IMR-90 (cell line): ENCODE results near the gene CEP128. TPM values are rescaled to one million over a fixed set of nuclear protein-coding genes. Genes with fewer than 3 reads are reported as not detected.

Source experiments
- ATAC-seq: fragments of 200-7000 bp; cut with Tn5 transposase; 2 replicates; pipeline ENCODE4 v1.9.1; 2020; ENCODE audit warnings: low read depth, mild to moderate bottlenecking, moderate library complexity
- BruUV-seq: library from RNA; stranded (reverse); fragments of 400-500 nt; replicated peaks from 2 replicates; lab custom pipeline; 2021; lab: Mats Ljungman, UMichigan
- CTCF ChIA-PET: fragments of 300-600 bp; formaldehyde crosslinking; extraction: SDS; loops from one replicate; lab custom pipeline; 2021; ENCODE audit warnings: antibody characterized with exemption; lab: Yijun Ruan, JAX
- POLR2A ChIA-PET: fragments of 300-600 bp; sonication (Branson Sonifier 250); formaldehyde crosslinking; loops from one replicate; lab custom pipeline; 2022; ENCODE audit warnings: antibody characterized with exemption; ENCODE audit not compliant: unreplicated experiment; lab: Charles Lee
- DNase-seq: peaks from one replicate; pipeline ENCODE4 v3.0.0; 2013
- H2AFZ ChIP-seq: replicated peaks from 2 replicates; pipeline ENCODE3; 2013; ENCODE audit warnings: low read length, mild to moderate bottlenecking; ENCODE audit not compliant: poor library complexity
- H2AK5ac ChIP-seq: 2 replicates; pipeline ENCODE4 v1.6.1; 2013; ENCODE audit warnings: low read depth, low read length, inconsistent platforms
- H2AK9ac ChIP-seq: replicated peaks from 2 replicates; pipeline ENCODE3; 2013; ENCODE audit warnings: mild to moderate bottlenecking, low read depth, low read length, moderate library complexity; ENCODE audit not compliant: poor library complexity
- H2BK120ac ChIP-seq: 2 replicates; pipeline ENCODE4 v1.6.1; 2013; ENCODE audit warnings: low read depth, low read length, inconsistent platforms
- H2BK15ac ChIP-seq: 3 replicates; pipeline ENCODE4 v1.6.1; 2013; ENCODE audit warnings: low read depth, low read length, inconsistent platforms
- H2BK20ac ChIP-seq: 2 replicates; pipeline ENCODE4 v1.6.1; 2013; ENCODE audit warnings: low read depth, mild to moderate bottlenecking, inconsistent platforms, low read length, moderate library complexity
- H2BK5ac ChIP-seq: 2 replicates; pipeline ENCODE4 v1.6.1; 2013; ENCODE audit warnings: mild to moderate bottlenecking, low read depth, low read length, inconsistent platforms; ENCODE audit not compliant: poor library complexity, severe bottlenecking
- H3K14ac ChIP-seq: replicated peaks from 2 replicates; pipeline ENCODE4 v1.6.1; 2013; ENCODE audit warnings: low read depth, low read length, inconsistent platforms
- H3K18ac ChIP-seq: 2 replicates; pipeline ENCODE4 v1.6.1; 2013; ENCODE audit warnings: low read depth, low read length, control low read depth
- H3K23ac ChIP-seq: 2 replicates; pipeline ENCODE4 v1.6.1; 2013; ENCODE audit warnings: low read depth, low read length, inconsistent platforms
- H3K27ac ChIP-seq: 2 replicates; pipeline ENCODE4 v1.5.1; 2013; ENCODE audit warnings: mild to moderate bottlenecking, control low read depth, low read length; ENCODE audit not compliant: insufficient read depth
- H3K27me3 ChIP-seq: 2 replicates; pipeline ENCODE4 v1.6.1; 2013; ENCODE audit warnings: low read length; ENCODE audit not compliant: control insufficient read depth, insufficient read depth
- H3K36me3 ChIP-seq: 2 replicates; pipeline ENCODE4 v1.6.1; 2013; ENCODE audit warnings: low read length, mixed read lengths; ENCODE audit not compliant: control insufficient read depth, insufficient read depth
- H3K4ac ChIP-seq: 2 replicates; pipeline ENCODE4 v1.6.1; 2013; ENCODE audit warnings: low read depth, low read length, inconsistent platforms
- H3K4me1 ChIP-seq: 2 replicates; pipeline ENCODE4 v1.6.1; 2013; ENCODE audit warnings: low read length, mixed read lengths; ENCODE audit not compliant: control insufficient read depth, insufficient read depth
- H3K4me2 ChIP-seq: 2 replicates; pipeline ENCODE4 v1.6.1; 2013; ENCODE audit warnings: low read depth, mild to moderate bottlenecking, control low read depth, low read length, moderate library complexity
- H3K4me3 ChIP-seq: 2 replicates; pipeline ENCODE4 v1.5.1; 2013; ENCODE audit warnings: low read depth, mild to moderate bottlenecking, control low read depth, low read length, moderate library complexity; ENCODE audit not compliant: insufficient read depth
- H3K56ac ChIP-seq: 2 replicates; pipeline ENCODE4 v1.6.1; 2013; ENCODE audit warnings: low read length, inconsistent platforms; ENCODE audit not compliant: insufficient read depth; ENCODE audit errors: extremely low read depth
- H3K79me1 ChIP-seq, 2 experiments: 2 replicates each; pipeline ENCODE4 v1.6.1; 2013; ENCODE audit warnings: low read length in 2 of 2, inconsistent platforms in 1 of 2, low read depth in 1 of 2
- H3K9ac ChIP-seq: 2 replicates; pipeline ENCODE4 v1.6.1; 2013; ENCODE audit warnings: low read depth, low read length, control low read depth
- H3K9me1 ChIP-seq: 2 replicates; pipeline ENCODE4 v1.6.1; 2013; ENCODE audit warnings: low read length, inconsistent platforms; ENCODE audit not compliant: insufficient read depth
- H3K9me3 ChIP-seq: 2 replicates; pipeline ENCODE4 v1.6.1; 2013; ENCODE audit warnings: low read length; ENCODE audit not compliant: control insufficient read depth, insufficient read depth
- H4K20me1 ChIP-seq: 2 replicates; pipeline ENCODE4 v1.6.1; 2013; ENCODE audit warnings: low read length, inconsistent platforms; ENCODE audit not compliant: insufficient read depth
- H4K5ac ChIP-seq: 2 replicates; pipeline ENCODE4 v1.6.1; 2013; ENCODE audit warnings: mild to moderate bottlenecking, low read depth, low read length, control low read depth
- H4K8ac ChIP-seq, 2 experiments: 2 replicates each; pipeline ENCODE4 v1.6.1; 2013; ENCODE audit warnings: low read depth in 2 of 2, low read length in 2 of 2, control low read depth in 1 of 2, inconsistent platforms in 1 of 2
- H4K91ac ChIP-seq: 2 replicates; pipeline ENCODE4 v1.6.1; 2013; ENCODE audit warnings: low read depth, low read length, inconsistent platforms; ENCODE audit not compliant: insufficient read depth
- CHD1 ChIP-seq: IDR thresholded peaks from 2 replicates; pipeline ENCODE4 v1.6.1; 2012; ENCODE audit warnings: low read depth, low read length, improper control_type of control experiment
- FOS ChIP-seq: fragments of 150-350 bp; IDR thresholded peaks from 2 replicates; pipeline ENCODE4 v1.6.1; 2016; ENCODE audit warnings: low read depth, low read length
- MXI1 ChIP-seq: IDR thresholded peaks from 2 replicates; pipeline ENCODE4 v1.6.1; 2012; ENCODE audit warnings: low read depth, mild to moderate bottlenecking, low read length, moderate library complexity, borderline replicate concordance
- NFE2L2 ChIP-seq: fragments of 150-350 bp; IDR thresholded peaks from 2 replicates; pipeline ENCODE4 v1.6.1; 2016; ENCODE audit warnings: low read depth, mild to moderate bottlenecking, low read length
- RAD21 ChIP-seq: IDR thresholded peaks from 2 replicates; pipeline ENCODE4 v1.6.1; 2012; ENCODE audit warnings: low read length, improper control_type of control experiment
- RCOR1 ChIP-seq: IDR thresholded peaks from 2 replicates; pipeline ENCODE4 v1.6.1; 2012; ENCODE audit warnings: mild to moderate bottlenecking, low read length, improper control_type of control experiment; ENCODE audit not compliant: insufficient replicate concordance
- RFX5 ChIP-seq: IDR thresholded peaks from 2 replicates; pipeline ENCODE4 v1.8.0; 2012; ENCODE audit warnings: low read depth, mild to moderate bottlenecking, low read length, moderate library complexity
- WGBS, 2 experiments: methylation state at CpG; one replicate each; pipeline versions ENCODE4 v1.1.5 to v1.1.7; 2013; ENCODE audit warnings: missing lambda C conversion rate in 2 of 2; ENCODE audit not compliant: insufficient read length in 1 of 2; ENCODE audit errors: extremely low coverage in 2 of 2; 5-methylcytosine and 5-hydroxymethylcytosine counted together
- dilution Hi-C: fragments of 300-500 bp; cut with HindIII; formaldehyde crosslinking; loops from one replicate; pipeline ENCODE4 v1.14.3; 2018; ENCODE audit warnings: low sequenced_read_pairs; ENCODE audit not compliant: unreplicated experiment
- in situ Hi-C: fragments of 300-500 bp; cut with MboI; formaldehyde crosslinking; loops from 3 replicates; pipeline ENCODE4 v1.14.3; 2019; ENCODE audit warnings: low sequenced_read_pairs, inconsistent platforms, mixed read lengths
- intact Hi-C: fragments of 100-400 bp; cut with micrococcal nuclease; formaldehyde crosslinking; loops from 2 replicates; pipeline ENCODE4 v1.10.0; 2022
- polyA plus RNA-seq, 3 experiments: library from polyadenylated mRNA; depleted of rRNA; stranded (reverse); fragments of >200 nt; gene quantifications; 2 replicates each; pipeline ENCODE4 v1.2.3, GENCODE V29; 2012; ENCODE audit warnings: low replicate concordance in 1 of 3
- total RNA-seq: library from RNA; depleted of rRNA; stranded (reverse); fragments of >200 nt; gene quantifications from 2 replicates; pipeline ENCODE4 v1.2.3, GENCODE V29; 2012
- TF ChIP-seq, protein P1 (sequence below): fragments of 150-350 bp; IDR thresholded peaks from 2 replicates; pipeline ENCODE4 v1.6.1; 2016; ENCODE audit warnings: low read depth, mild to moderate bottlenecking, low read length, moderate library complexity, borderline replicate concordance
- TF ChIP-seq, protein P2 (sequence below): fragments of 150-350 bp; IDR thresholded peaks from 2 replicates; pipeline ENCODE4 v1.6.1; 2017; ENCODE audit warnings: mild to moderate bottlenecking, antibody characterized with exemption, low read length, low read depth

The CEP128 gene
- total and polyA plus RNA-seq, 2 of the 4 experiments (the other 2 are of a cell fraction), result 1.9 to 5.7 TPM

GRCh38 chr14:80491650-80492049 is 449.9 kb downstream of the CEP128 start:
- Histone ChIP-seq H3K4me1 (peaks cover 4% of the 10 kb centered on the region; the same call in 1 of the 2 replicates), H3K9me1 (no peaks in the 10 kb centered on the region), H3K27me3 (no peaks in the 10 kb centered on the region), H3K14ac (peak overlapping the region; percentile 67), H3K4ac (peak overlapping the region; percentile 16; the same call in 1 of the 2 replicates), H4K91ac (peak overlapping the region; percentile 2; the same call in 1 of the 2 replicates), H3K23ac (peak overlapping the region; percentile 14; the same call in 1 of the 2 replicates), H4K5ac (peak overlapping the region; percentile 75), H3K79me1 (no peaks in the 10 kb centered on the region), H2BK15ac (no peak overlapping the region; the same call in 2 of the 3 replicates), H3K9ac (peak overlapping the region; percentile 43), H3K56ac (no peak overlapping the region), H4K8ac (peak overlapping the region; percentile 71 to 74), H2AFZ (no peak overlapping the region), H3K36me3 (no peaks in the 10 kb centered on the region), H2BK5ac (peak overlapping the region; percentile 12), H3K18ac (peak overlapping the region; percentile 63), H3K9me3 (no peaks in the 10 kb centered on the region), H2AK5ac (no peak overlapping the region), H3K4me2 (peak overlapping the region; percentile 66), H3K4me3 (no peak overlapping the region), H4K20me1 (no peaks in the 10 kb centered on the region), H3K27ac (peak overlapping the region; percentile 35; the same call in 1 of the 2 replicates), H2BK20ac (peak overlapping the region; percentile 58; the same call in 1 of the 2 replicates), H2AK9ac (no peak overlapping the region), H2BK120ac (peak overlapping the region; percentile 45)
- DNase-seq (peak; percentile 19), ATAC-seq (peak; percentile 73)
- intact Hi-C loops, result no loop called here
- in situ Hi-C loops, result no loop called here
- no TSS peak for BruUV-seq
- dilution Hi-C loops, result no loop called here
- TF ChIP-seq CHD1, result no peak
- no peak for TF ChIP-seq FOS
- TF ChIP-seq NFE2L2, result no peak
- TF ChIP-seq, protein P1, sequence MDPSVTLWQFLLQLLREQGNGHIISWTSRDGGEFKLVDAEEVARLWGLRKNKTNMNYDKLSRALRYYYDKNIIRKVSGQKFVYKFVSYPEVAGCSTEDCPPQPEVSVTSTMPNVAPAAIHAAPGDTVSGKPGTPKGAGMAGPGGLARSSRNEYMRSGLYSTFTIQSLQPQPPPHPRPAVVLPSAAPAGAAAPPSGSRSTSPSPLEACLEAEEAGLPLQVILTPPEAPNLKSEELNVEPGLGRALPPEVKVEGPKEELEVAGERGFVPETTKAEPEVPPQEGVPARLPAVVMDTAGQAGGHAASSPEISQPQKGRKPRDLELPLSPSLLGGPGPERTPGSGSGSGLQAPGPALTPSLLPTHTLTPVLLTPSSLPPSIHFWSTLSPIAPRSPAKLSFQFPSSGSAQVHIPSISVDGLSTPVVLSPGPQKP, result no peak
- TF ChIP-seq RFX5, result no peak
- no peak for TF ChIP-seq MXI1
- TF ChIP-seq RCOR1, result no peak
- no peak for TF ChIP-seq RAD21
- TF ChIP-seq, protein P2, sequence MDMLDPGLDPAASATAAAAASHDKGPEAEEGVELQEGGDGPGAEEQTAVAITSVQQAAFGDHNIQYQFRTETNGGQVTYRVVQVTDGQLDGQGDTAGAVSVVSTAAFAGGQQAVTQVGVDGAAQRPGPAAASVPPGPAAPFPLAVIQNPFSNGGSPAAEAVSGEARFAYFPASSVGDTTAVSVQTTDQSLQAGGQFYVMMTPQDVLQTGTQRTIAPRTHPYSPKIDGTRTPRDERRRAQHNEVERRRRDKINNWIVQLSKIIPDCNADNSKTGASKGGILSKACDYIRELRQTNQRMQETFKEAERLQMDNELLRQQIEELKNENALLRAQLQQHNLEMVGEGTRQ, result no peak
- WGBS, 2 experiments, result 0% methylated on average over 1 of the region's 2 CpGs; no CpG with 5 or more reads in 1 of the 2 experiments
- POLR2A ChIA-PET, result interaction anchor here (0.7 kb wide), 1 partner anchor 32 kb away, joined by 3 read pairs; no protein-coding TSS in a partner anchor
- CTCF ChIA-PET, result interaction anchor here (0.6 kb wide), 1 partner anchor 8 kb away, joined by 3 read pairs; no protein-coding TSS in a partner anchor
